AG08395 (cell line): ENCODE measurements around the gene IL31.
"Not testable (repeated sequence)": the region's sequence is repeated elsewhere in the genome, so short reads cannot be mapped to it uniquely, and the experiment has no call there.

ENCODE experiments used
- DNase-seq: peaks from one replicate; pipeline ENCODE4 v3.0.0; 2012; ENCODE audit warnings: mixed read lengths, low spot score

The IL31 gene

GRCh38 chr12:122174155-122174845, at the start of gene IL31:
Gene IL31, minus strand, starts transcription at chr12:122174221. Its CDS starts 49 bp downstream, at chr12:122174172.
- no peak for DNase-seq

GRCh38 chr12:122216445-122216844, 42.4 kb upstream of the IL31 start:
- no peak for DNase-seq

GRCh38 chr12:122215771-122216170, 41.8 kb upstream of the IL31 start:
- no peak for DNase-seq

GRCh38 chr12:122208073-122208820, 34.2 kb upstream of the IL31 start:
- DNase-seq = no peak

GRCh38 chr12:122207391-122207790, 33.4 kb upstream of the IL31 start:
- DNase-seq = no peak

- DNase-seq = no peak
These were observed 33.0 kb upstream of the IL31 start for GRCh38 chr12:122206976-122207375.

- no peak for DNase-seq
These were observed 32.3 kb upstream of the IL31 start for GRCh38 chr12:122206111-122206881.

GRCh38 chr12:122205053-122205925, 31.3 kb upstream of the IL31 start:
- no peak for DNase-seq

GRCh38 chr12:122204167-122205052, 30.4 kb upstream of the IL31 start:
- no peak for DNase-seq

GRCh38 chr12:122203301-122204166, 29.5 kb upstream of the IL31 start, which contains the start of gene B3GNT4:
Gene B3GNT4, plus strand, starts transcription at chr12:122203709. Its CDS starts 910 bp downstream, at chr12:122204619.
- peak; percentile 74 for DNase-seq

GRCh38 chr12:122202811-122203210, 28.8 kb upstream of the IL31 start:
- not testable (repeated sequence) for DNase-seq

- no peak for DNase-seq
These were observed 28.0 kb upstream of the IL31 start for GRCh38 chr12:122202017-122202416.

GRCh38 chr12:122201381-122201780, 27.4 kb upstream of the IL31 start:
- DNase-seq = no peak

GRCh38 chr12:122200541-122201175, 26.6 kb upstream of the IL31 start:
- no peak for DNase-seq

- no peak for DNase-seq
These were observed 25.7 kb upstream of the IL31 start for GRCh38 chr12:122199484-122200355.

GRCh38 chr12:122197612-122197966, 23.6 kb upstream of the IL31 start:
- DNase-seq = no peak

- DNase-seq = no peak
These were observed 21.4 kb upstream of the IL31 start for GRCh38 chr12:122195405-122195804.

GRCh38 chr12:122194804-122195203, 20.8 kb upstream of the IL31 start:
- no peak for DNase-seq
